ENCODE data around the gene CACUL1. TPM values are rescaled to one million over a fixed set of nuclear protein-coding genes. Genes with fewer than 3 reads are reported as not detected.

Gene CACUL1
- total and polyA plus RNA-seq, 2 of the 13 experiments (the other 11 are each of a cell fraction or from before 2014, with no cell fraction given): 14.2 to 31.0 TPM

- H3K4me2 ChIP-seq (ENCODE audit: low read depth, low read length): no peak overlapping the region
- H3K9ac ChIP-seq (ENCODE audit: insufficient read depth, low read depth, low read length): no peak overlapping the region
- no peak overlapping the region for H3K4me3 ChIP-seq (replicated peaks in 1 of 3; ENCODE audit: insufficient read depth in 1 of 3, low read depth in 2 of 3, low read length in 3 of 3)
- DNase-seq (ENCODE audit: low spot score) (no peak), FAIRE-seq (no peak), ATAC-seq (no peak)
- H2AFZ ChIP-seq (ENCODE audit: low read length): no peak overlapping the region
- TF ChIP-seq BRCA1 (CRISPR knock-in tag; IDR thresholded peaks at IDR 0.05) (no peak), KAT8 (CRISPR knock-in tag; IDR thresholded peaks at IDR 0.05) (no peak), ZBTB25 (CRISPR knock-in tag; IDR thresholded peaks at IDR 0.05) (no peak), MLXIP (CRISPR knock-in tag; IDR thresholded peaks at IDR 0.05; ENCODE audit: borderline replicate concordance) (no peak), ZNF841 (CRISPR knock-in tag; IDR thresholded peaks at IDR 0.05; ENCODE audit: borderline replicate concordance) (no peak), CBX2 (IDR thresholded peaks at IDR 0.05; ENCODE audit: low read depth, low read length) (no peak), CBX2 (CRISPR knock-in tag; IDR thresholded peaks at IDR 0.05; ENCODE audit: low read depth) (no peak)
- peaks cover 37% of the 10 kb centered on the region for H3K4me1 ChIP-seq (ENCODE audit: insufficient read depth, low read length)
- CTCF ChIA-PET (ENCODE audit: low intra/inter-chr PET ratio, low total read pairs): no interaction called here
- H3K9me3 ChIP-seq (ENCODE audit: low read length): no peaks in the 10 kb centered on the region
- WGBS (ENCODE audit: low lambda C conversion rate): 93% methylated on average over 2 of the region's 2 CpGs
- no TSS peak for BruUV-seq (replicated peaks)
- in situ Hi-C loops (cut with HindIII; ENCODE audit: extremely low pct_ligation_motif_present, low pct_unique_long_range_greater_than_20kb) (no loop called here), intact Hi-C loops (cut with micrococcal nuclease; ENCODE audit: unreplicated experiment) (no loop called here)
- peaks cover 0 to 5% of the 10 kb centered on the region in 2 experiments; a peak in 1 of 5 replicates for H3K36me3 ChIP-seq (replicated peaks in 1 of 2; ENCODE audit: control insufficient read depth in 1 of 2, insufficient read depth in 2 of 2, low read length in 2 of 2)
- peaks cover 21% of the 10 kb centered on the region for H4K20me1 ChIP-seq (ENCODE audit: insufficient read depth, low read length)
- no peak overlapping the region for H3K27ac ChIP-seq (ENCODE audit: extremely low read length, insufficient read depth, low read length)
- POLR2A ChIA-PET: interaction anchor here (3.9 kb wide), 1 partner anchor 20 kb away, joined by 11 read pairs; the partner anchor contains the start of gene CACUL1
- peaks cover 86% of the 10 kb centered on the region for H3K79me2 ChIP-seq (ENCODE audit: insufficient read depth, low read length)
- no peaks in the 10 kb centered on the region for H3K27me3 ChIP-seq (ENCODE audit: control insufficient read depth in 1 of 2, insufficient read depth in 2 of 2, low read length in 2 of 2)
Observed at GRCh38 chr10:118734475-118734874, 20.3 kb downstream of the CACUL1 start.

Data from HepG2 (cell line).